GM21515 (cell line): ENCODE results near the gene WDR35.
"Not testable (repeated sequence)": the region's sequence is repeated elsewhere in the genome, so short reads cannot be mapped to it uniquely, and the experiment has no call there.

Experiments used
- ATAC-seq: cut with Tn5 transposase; IDR thresholded peaks from one replicate; pipeline ENCODE4 v1.9.1; 2021; ENCODE audit not compliant: unreplicated experiment

Gene WDR35

GRCh38 chr2:19895535-19895934 is 94.4 kb downstream of the WDR35 start:
- no peak for ATAC-seq

- peak; percentile 17 for ATAC-seq
These were observed 95.6 kb downstream of the WDR35 start for GRCh38 chr2:19894134-19894792.

GRCh38 chr2:19893520-19894133 is 96.3 kb downstream of the WDR35 start:
- peak; percentile 81 for ATAC-seq

- ATAC-seq: not testable (repeated sequence)
These were observed 97.9 kb downstream of the WDR35 start for GRCh38 chr2:19891971-19892370.

- ATAC-seq: no peak
These were observed 99.8 kb downstream of the WDR35 start for GRCh38 chr2:19890104-19890503.

- ATAC-seq: no peak
These were observed 101.1 kb downstream of the WDR35 start for GRCh38 chr2:19888831-19889230.

- ATAC-seq: no peak
These were observed 102.4 kb downstream of the WDR35 start for GRCh38 chr2:19887510-19887909.

GRCh38 chr2:19886261-19886660 is 103.6 kb downstream of the WDR35 start:
- no peak for ATAC-seq

- no peak for ATAC-seq
These were observed 104.1 kb downstream of the WDR35 start for GRCh38 chr2:19885791-19886190.

GRCh38 chr2:19883971-19884720 is 105.8 kb downstream of the WDR35 start:
- no peak for ATAC-seq

GRCh38 chr2:19883486-19883885 is 106.4 kb downstream of the WDR35 start:
- no peak for ATAC-seq

- ATAC-seq: no peak
These were observed 107.6 kb downstream of the WDR35 start for GRCh38 chr2:19882286-19882685.

GRCh38 chr2:19881908-19882265 is 108.0 kb downstream of the WDR35 start:
- no peak for ATAC-seq

GRCh38 chr2:19881221-19881907 is 108.5 kb downstream of the WDR35 start:
- ATAC-seq: no peak

- not testable (repeated sequence) for ATAC-seq
These were observed 109.7 kb downstream of the WDR35 start for GRCh38 chr2:19880191-19880590.

GRCh38 chr2:19879120-19879519 is 110.8 kb downstream of the WDR35 start:
- no peak for ATAC-seq

- ATAC-seq: no peak
These were observed 111.4 kb downstream of the WDR35 start for GRCh38 chr2:19878268-19879046.

GRCh38 chr2:19876751-19877150 is 113.2 kb downstream of the WDR35 start:
- no peak for ATAC-seq

GRCh38 chr2:19875280-19875679 is 114.6 kb downstream of the WDR35 start:
- no peak for ATAC-seq

GRCh38 chr2:19874726-19875125 is 115.2 kb downstream of the WDR35 start:
- ATAC-seq: no peak

GRCh38 chr2:19873014-19873413 is 116.9 kb downstream of the WDR35 start:
- ATAC-seq: no peak
